ENCODE data around the gene ZSCAN18.

ZSCAN18 gene

GRCh38 chr19:58063712-58064111, 34.3 kb downstream of the ZSCAN18 start:
- Histone ChIP-seq H3K9me2 (ENCODE audit: low read depth, low read length) (no peaks in the 10 kb centered on the region), H3K27me3 (ENCODE audit: insufficient read depth, low read length) (no peaks in the 10 kb centered on the region), H3K9me3 (ENCODE audit: low read length) (peaks cover 16% of the 10 kb centered on the region; the same call in 1 of the 2 replicates), H3K27ac (ENCODE audit: low read depth, low read length, poor library complexity, severe bottlenecking) (no peak overlapping the region), H4K20me1 (ENCODE audit: insufficient read depth, low read length) (no peaks in the 10 kb centered on the region), H3F3A (ENCODE audit: insufficient read depth, low read length) (no peaks in the 10 kb centered on the region), H3K79me2 (ENCODE audit: insufficient read depth, low read length) (no peaks in the 10 kb centered on the region), H3K36me3 (ENCODE audit: insufficient read depth, low read length) (no peaks in the 10 kb centered on the region), H3K4me3 (ENCODE audit: low read depth, low read length, poor library complexity, severe bottlenecking) (no peak overlapping the region), H2AFZ (ENCODE audit: low read length) (no peak overlapping the region), H3K4me1 (ENCODE audit: insufficient read depth, low read length, severe bottlenecking) (no peaks in the 10 kb centered on the region), H3K4me2 (ENCODE audit: low read length) (no peak overlapping the region), H3K9ac (ENCODE audit: low read length) (no peak overlapping the region)
- TF ChIP-seq, protein P1, sequence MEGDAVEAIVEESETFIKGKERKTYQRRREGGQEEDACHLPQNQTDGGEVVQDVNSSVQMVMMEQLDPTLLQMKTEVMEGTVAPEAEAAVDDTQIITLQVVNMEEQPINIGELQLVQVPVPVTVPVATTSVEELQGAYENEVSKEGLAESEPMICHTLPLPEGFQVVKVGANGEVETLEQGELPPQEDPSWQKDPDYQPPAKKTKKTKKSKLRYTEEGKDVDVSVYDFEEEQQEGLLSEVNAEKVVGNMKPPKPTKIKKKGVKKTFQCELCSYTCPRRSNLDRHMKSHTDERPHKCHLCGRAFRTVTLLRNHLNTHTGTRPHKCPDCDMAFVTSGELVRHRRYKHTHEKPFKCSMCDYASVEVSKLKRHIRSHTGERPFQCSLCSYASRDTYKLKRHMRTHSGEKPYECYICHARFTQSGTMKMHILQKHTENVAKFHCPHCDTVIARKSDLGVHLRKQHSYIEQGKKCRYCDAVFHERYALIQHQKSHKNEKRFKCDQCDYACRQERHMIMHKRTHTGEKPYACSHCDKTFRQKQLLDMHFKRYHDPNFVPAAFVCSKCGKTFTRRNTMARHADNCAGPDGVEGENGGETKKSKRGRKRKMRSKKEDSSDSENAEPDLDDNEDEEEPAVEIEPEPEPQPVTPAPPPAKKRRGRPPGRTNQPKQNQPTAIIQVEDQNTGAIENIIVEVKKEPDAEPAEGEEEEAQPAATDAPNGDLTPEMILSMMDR (IDR thresholded peaks at IDR 0.05; ENCODE audit: low read length): no peak
- no peak for TF ChIP-seq EZH2 (IDR thresholded peaks at IDR 0.05; ENCODE audit: borderline replicate concordance, low read length)

GRCh38 chr19:58060231-58060630, 37.8 kb downstream of the ZSCAN18 start:
- H3K4me3 ChIP-seq (ENCODE audit: low read depth, low read length, poor library complexity, severe bottlenecking): no peak overlapping the region
- H3K27me3 ChIP-seq (ENCODE audit: insufficient read depth, low read length): no peaks in the 10 kb centered on the region
- H3K9me2 ChIP-seq (ENCODE audit: low read depth, low read length): no peaks in the 10 kb centered on the region
- H3K9me3 ChIP-seq (ENCODE audit: low read length): 0 out of 2 replicates have a peak, but pooled peaks cover 4% of the 10 kb centered on the region
- H3K4me2 ChIP-seq (ENCODE audit: low read length): no peak overlapping the region
- H2AFZ ChIP-seq (ENCODE audit: low read length): no peak overlapping the region
- H3K27ac ChIP-seq (ENCODE audit: low read depth, low read length, poor library complexity, severe bottlenecking): no peak overlapping the region
- no peaks in the 10 kb centered on the region for H3K4me1 ChIP-seq (ENCODE audit: insufficient read depth, low read length, severe bottlenecking)
- H4K20me1 ChIP-seq (ENCODE audit: insufficient read depth, low read length): no peaks in the 10 kb centered on the region
- no peaks in the 10 kb centered on the region for H3K79me2 ChIP-seq (ENCODE audit: insufficient read depth, low read length)
- H3K9ac ChIP-seq (ENCODE audit: low read length): no peak overlapping the region
- no peaks in the 10 kb centered on the region for H3K36me3 ChIP-seq (ENCODE audit: insufficient read depth, low read length)
- no peak for TF ChIP-seq EZH2 (IDR thresholded peaks at IDR 0.05; ENCODE audit: borderline replicate concordance, low read length)
- TF ChIP-seq, protein P1 (IDR thresholded peaks at IDR 0.05; ENCODE audit: low read length): no peak
- no peaks in the 10 kb centered on the region for H3F3A ChIP-seq (ENCODE audit: insufficient read depth, low read length)

DNA sequence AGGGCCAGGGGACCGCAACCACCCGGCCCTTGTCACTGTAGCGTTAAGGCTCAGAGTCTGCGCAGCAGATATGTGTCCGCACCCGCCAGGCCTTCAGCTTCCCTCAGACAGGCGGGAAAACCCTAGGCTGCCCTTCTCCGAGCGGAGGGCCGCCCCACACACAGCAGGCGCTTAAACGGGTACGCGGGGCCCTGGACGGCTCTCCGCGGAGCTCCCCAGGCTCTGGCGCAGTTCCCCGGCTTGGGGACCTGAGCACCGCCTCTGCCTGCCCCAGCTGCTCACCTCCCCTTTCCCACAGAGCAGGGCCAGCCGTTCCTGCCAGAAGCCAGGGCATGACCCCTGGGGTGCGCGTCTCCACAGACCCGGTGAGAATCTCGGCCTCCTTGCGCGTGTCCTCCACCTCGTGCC, 38.4 kb downstream of the ZSCAN18 start:
- Histone ChIP-seq H3K79me2 (ENCODE audit: insufficient read depth, low read length) (no peaks in the 10 kb centered on the region), H2AFZ (ENCODE audit: low read length) (no peak overlapping the region), H4K20me1 (ENCODE audit: insufficient read depth, low read length) (no peaks in the 10 kb centered on the region), H3K27ac (ENCODE audit: low read depth, low read length, poor library complexity, severe bottlenecking) (no peak overlapping the region), H3F3A (ENCODE audit: insufficient read depth, low read length) (no peaks in the 10 kb centered on the region), H3K9ac (ENCODE audit: low read length) (no peak overlapping the region), H3K4me2 (ENCODE audit: low read length) (no peak overlapping the region), H3K4me3 (ENCODE audit: low read depth, low read length, poor library complexity, severe bottlenecking) (no peak overlapping the region), H3K4me1 (ENCODE audit: insufficient read depth, low read length, severe bottlenecking) (no peaks in the 10 kb centered on the region), H3K27me3 (ENCODE audit: insufficient read depth, low read length) (no peaks in the 10 kb centered on the region), H3K9me3 (ENCODE audit: low read length) (0 out of 2 replicates have a peak, but pooled peaks cover 4% of the 10 kb centered on the region), H3K9me2 (ENCODE audit: low read depth, low read length) (no peaks in the 10 kb centered on the region), H3K36me3 (ENCODE audit: insufficient read depth, low read length) (no peaks in the 10 kb centered on the region)
- TF ChIP-seq, protein P1 (IDR thresholded peaks at IDR 0.05; ENCODE audit: low read length): no peak
- TF ChIP-seq EZH2 (IDR thresholded peaks at IDR 0.05; ENCODE audit: borderline replicate concordance, low read length): no peak

Measured in OCI-LY1 (cell line).